H1 (cell line): Measurements from ENCODE around the gene PIBF1. TPM values are rescaled to one million over a fixed set of nuclear protein-coding genes. Genes with fewer than 3 reads are reported as not detected.

Experiments
- CTCF ChIA-PET: fragments of 300-600 bp; sonication (Branson Sonifier 250); formaldehyde crosslinking; loops from one replicate; lab custom pipeline; 2021; ENCODE audit not compliant: partially characterized antibody; lab: Charles Lee
- POLR2A ChIA-PET: fragments of 300-600 bp; sonication (Branson Sonifier 250); formaldehyde crosslinking; loops from one replicate; lab custom pipeline; 2021; ENCODE audit warnings: inconsistent platforms; ENCODE audit not compliant: partially characterized antibody; lab: Charles Lee
- DNase-seq, 2 experiments: peaks; one replicate each; pipeline versions ENCODE4 v3.0.0 to v3.0.0-alpha.2; 2010 to 2022; ENCODE audit warnings: low spot score in 2 of 2, low read depth in 1 of 2, mixed read lengths in 1 of 2
- FAIRE-seq: peaks from 2 replicates; lab custom pipeline; 2011; peaks lifted over from hg19 to GRCh38; lab: Jason Lieb, UNC
- H2AFZ ChIP-seq: 2 replicates; pipeline ENCODE4 v1.8.1; 2012; ENCODE audit warnings: low read length, inconsistent platforms
- H2AK5ac ChIP-seq: 2 replicates; pipeline ENCODE4 v1.6.1; 2013; ENCODE audit warnings: low read depth, low read length
- H2BK120ac ChIP-seq: replicated peaks from 2 replicates; pipeline ENCODE3; 2013; ENCODE audit warnings: low read depth, low read length, inconsistent platforms
- H2BK12ac ChIP-seq: 2 replicates; pipeline ENCODE4 v1.6.1; 2013; ENCODE audit warnings: low read depth, low read length
- H2BK15ac ChIP-seq: 2 replicates; pipeline ENCODE4 v1.6.1; 2013; ENCODE audit warnings: low read length
- H2BK20ac ChIP-seq: 2 replicates; pipeline ENCODE4 v1.6.1; 2013; ENCODE audit warnings: low read length
- H2BK5ac ChIP-seq: 2 replicates; pipeline ENCODE4 v1.6.1; 2013; ENCODE audit warnings: low read depth, low read length
- H3K14ac ChIP-seq: 2 replicates; pipeline ENCODE4 v1.6.1; 2013; ENCODE audit warnings: inconsistent platforms; ENCODE audit not compliant: insufficient read length
- H3K18ac ChIP-seq: 2 replicates; pipeline ENCODE4 v1.6.1; 2013; ENCODE audit warnings: low read length; ENCODE audit errors: extremely low read depth
- H3K23ac ChIP-seq: 2 replicates; pipeline ENCODE4 v1.6.1; 2013; ENCODE audit warnings: inconsistent platforms; ENCODE audit not compliant: insufficient read length
- H3K23me2 ChIP-seq: 2 replicates; pipeline ENCODE4 v1.6.1; 2013; ENCODE audit warnings: low read depth, low read length
- H3K27ac ChIP-seq: 2 replicates; pipeline ENCODE4 v1.6.1; 2011; ENCODE audit warnings: low read depth, low read length, inconsistent platforms
- H3K27me3 ChIP-seq, 4 experiments: replicated peaks in 1 of 4; 1 replicate in 1 of 4; 2 replicates in 3 of 4; pipeline versions ENCODE4 v1.6.1 to v1.8.1; 2011 to 2013; ENCODE audit warnings: low read length in 3 of 4, mild to moderate bottlenecking in 3 of 4, inconsistent platforms in 2 of 4, mixed read lengths in 2 of 4, moderate library complexity in 1 of 4; ENCODE audit not compliant: control insufficient read depth in 3 of 4, insufficient read depth in 3 of 4; ENCODE audit errors: extremely low read depth in 1 of 4
- H3K36me3 ChIP-seq, 4 experiments: 2 replicates each; pipeline versions ENCODE4 v1.6.1 to v1.8.1; 2011 to 2013; ENCODE audit warnings: mild to moderate bottlenecking in 4 of 4, low read length in 3 of 4, moderate library complexity in 2 of 4, control low read depth in 1 of 4, inconsistent platforms in 1 of 4; ENCODE audit not compliant: insufficient read depth in 4 of 4, control insufficient read depth in 2 of 4
- H3K4ac ChIP-seq: replicated peaks from 2 replicates; pipeline ENCODE3; 2013; ENCODE audit warnings: low read length, low read depth, mixed read lengths, inconsistent platforms; ENCODE audit not compliant: insufficient read length
- H3K4me1 ChIP-seq, 4 experiments: replicated peaks in 1 of 4; 1 replicate in 1 of 4; 2 replicates in 3 of 4; pipeline versions ENCODE4 v1.6.1 to v1.8.1; 2011 to 2013; ENCODE audit warnings: low read length in 3 of 4, inconsistent platforms in 2 of 4, mixed read lengths in 1 of 4; ENCODE audit not compliant: insufficient read depth in 4 of 4, control insufficient read depth in 3 of 4
- H3K4me2 ChIP-seq, 2 experiments: 2 replicates each; pipeline versions ENCODE4 v1.6.1 to v1.8.1; 2011 to 2013; ENCODE audit warnings: low read depth in 2 of 2, low read length in 2 of 2, control low read depth in 1 of 2, inconsistent platforms in 1 of 2, mild to moderate bottlenecking in 1 of 2; ENCODE audit not compliant: insufficient read depth in 1 of 2
- H3K4me3 ChIP-seq, 4 experiments: fragments of 200-600, 300-600 bp in 1 of 4; sonication (generic), shearing (Covaris generic), sonication (Bioruptor Twin) in 1 of 4; 2 replicates each; pipeline versions ENCODE4 v1.5.1 to v1.8.1; 2011 to 2016; ENCODE audit warnings: low read length in 4 of 4, low read depth in 3 of 4, control low read depth in 2 of 4, inconsistent platforms in 2 of 4, mild to moderate bottlenecking in 2 of 4, mixed read lengths in 1 of 4, moderate library complexity in 1 of 4; ENCODE audit not compliant: insufficient read depth in 2 of 4; ENCODE audit errors: extremely low read depth in 1 of 4
- H3K56ac ChIP-seq: replicated peaks from 2 replicates; pipeline ENCODE3; 2013; ENCODE audit warnings: low read depth, mild to moderate bottlenecking, mixed read lengths, low read length, inconsistent platforms; ENCODE audit not compliant: insufficient read length
- H3K79me1 ChIP-seq: 2 replicates; pipeline ENCODE4 v1.6.1; 2013; ENCODE audit warnings: low read depth, low read length, control low read depth
- H3K79me2 ChIP-seq, 2 experiments: 2 replicates each; pipeline versions ENCODE4 v1.6.1 to v1.8.1; 2012 to 2013; ENCODE audit warnings: low read length in 2 of 2, mild to moderate bottlenecking in 2 of 2, inconsistent platforms in 1 of 2; ENCODE audit not compliant: insufficient read depth in 2 of 2, control insufficient read depth in 1 of 2
- H3K9ac ChIP-seq, 4 experiments: replicated peaks in 1 of 4; 1 replicate in 1 of 4; 2 replicates in 3 of 4; pipeline versions ENCODE4 v1.6.1 to v1.8.1; 2011 to 2013; ENCODE audit warnings: low read depth in 3 of 4, low read length in 3 of 4, control low read depth in 2 of 4, mild to moderate bottlenecking in 2 of 4, moderate library complexity in 2 of 4, inconsistent platforms in 1 of 4; ENCODE audit errors: extremely low read depth in 1 of 4
- H3K9me3 ChIP-seq, 2 experiments: 2 replicates each; pipeline versions ENCODE4 v1.6.1 to v1.8.1; 2012 to 2013; ENCODE audit warnings: mild to moderate bottlenecking in 2 of 2, moderate library complexity in 2 of 2, control low read depth in 1 of 2, inconsistent platforms in 1 of 2, low read depth in 1 of 2, low read length in 1 of 2, mixed read lengths in 1 of 2; ENCODE audit not compliant: insufficient read depth in 2 of 2
- H4K20me1 ChIP-seq, 2 experiments: replicated peaks in 1 of 2; 2 replicates each; pipeline versions ENCODE3 to v1.8.1; 2011 to 2013; ENCODE audit warnings: inconsistent platforms in 2 of 2, low read length in 2 of 2, mild to moderate bottlenecking in 1 of 2; ENCODE audit not compliant: insufficient read depth in 2 of 2, control insufficient read depth in 1 of 2
- H4K5ac ChIP-seq: 2 replicates; pipeline ENCODE4 v1.6.1; 2013; ENCODE audit warnings: low read length, low read depth, mixed read lengths, inconsistent platforms; ENCODE audit not compliant: insufficient read length
- H4K8ac ChIP-seq: 2 replicates; pipeline ENCODE4 v1.8.0; 2013; ENCODE audit warnings: mild to moderate bottlenecking, moderate library complexity, low read length, inconsistent platforms; ENCODE audit not compliant: insufficient read depth; ENCODE audit errors: extremely low read depth
- H4K91ac ChIP-seq: replicated peaks from 2 replicates; pipeline ENCODE3; 2013; ENCODE audit warnings: low read length, mixed read lengths, inconsistent platforms; ENCODE audit not compliant: insufficient read length
- CEBPB ChIP-seq: IDR thresholded peaks from 2 replicates; pipeline ENCODE4 v1.6.1; 2012; ENCODE audit warnings: low read depth, low read length
- GABPA ChIP-seq: IDR thresholded peaks from 2 replicates; pipeline ENCODE4 v1.6.1; 2011; ENCODE audit warnings: mild to moderate bottlenecking, low read length, moderate library complexity, borderline replicate concordance; ENCODE audit not compliant: insufficient read depth
- WGBS, 2 experiments: shearing (Covaris generic) in 1 of 2; methylation state at CpG; one replicate each; pipeline versions ENCODE4 v1.1.6 to v1.1.7; 2013 to 2015; ENCODE audit warnings: low lambda C conversion rate in 2 of 2, mixed read lengths in 2 of 2, inconsistent platforms in 1 of 2, low coverage in 1 of 2, missing lambda C conversion rate in 1 of 2; ENCODE audit not compliant: insufficient replicate concordance in 2 of 2, insufficient coverage in 1 of 2, insufficient read length in 1 of 2; ENCODE audit errors: extremely low coverage in 1 of 2, missing lambda C conversion rate in 1 of 2; 5-methylcytosine and 5-hydroxymethylcytosine counted together
- polyA plus RNA-seq, 7 experiments: library from polyadenylated mRNA; depleted of rRNA in 3 of 7; stranded (reverse) in 5 of 7; unstranded in 2 of 7; fragments of >200 nt in 5 of 7; fragments of 200-250 nt in 2 of 7; gene quantifications; 1 replicate in 5 of 7; 2 replicates in 1 of 7; 4 replicates in 1 of 7; pipeline versions ENCODE4 v1.2.1 to v1.2.3, GENCODE V29; 2011 to 2013; ENCODE audit warnings: missing spikeins in 2 of 7, mixed read lengths in 2 of 7
- total RNA-seq: library from RNA; stranded (reverse); fragmentation: NEBNext Ultra II Directional; extraction: Animal tissue kit (Norgen Biotek cat#: 25700); gene quantifications from 2 replicates; pipeline ENCODE4 v1.2.1, GENCODE V29; 2021

The PIBF1 gene
- total and polyA plus RNA-seq, 2 of the 8 experiments (the other 6 are each of a cell fraction or from before 2014, with no cell fraction given): 1.1 to 13.2 TPM

- Histone ChIP-seq H2AK5ac (no peak overlapping the region), H3K56ac (no peak overlapping the region), H4K8ac (no peak overlapping the region), H4K20me1 (no peaks in the 10 kb centered on the region), H2AFZ (no peak overlapping the region), H3K27ac (no peak overlapping the region), H3K14ac (no peak overlapping the region), H3K79me2 (no peaks in the 10 kb centered on the region), H3K4me3 (no peak overlapping the region), H3K27me3 (no peaks in the 10 kb centered on the region), H3K23me2 (no peaks in the 10 kb centered on the region), H3K4me2 (no peak overlapping the region), H3K36me3 (no peaks in the 10 kb centered on the region), H3K9me3 (no peaks in the 10 kb centered on the region), H3K23ac (no peak overlapping the region), H2BK120ac (no peak overlapping the region), H4K91ac (no peak overlapping the region), H2BK20ac (no peak overlapping the region), H3K79me1 (no peaks in the 10 kb centered on the region), H3K9ac (no peak overlapping the region), H2BK15ac (no peak overlapping the region), H3K4me1 (no peaks in the 10 kb centered on the region), H3K4ac (no peak overlapping the region), H3K18ac (no peak overlapping the region), H4K5ac (no peak overlapping the region), H2BK12ac (no peak overlapping the region), H2BK5ac (no peak overlapping the region)
- FAIRE-seq (no peak), DNase-seq (no peak)
- TF ChIP-seq GABPA (no peak), CEBPB (no peak)
- CTCF ChIA-PET: interaction anchor here (0.7 kb wide), 1 partner anchor 392 kb away, joined by 3 read pairs; no protein-coding TSS in a partner anchor
- 95% methylated on average over 2 of the region's 2 CpGs; no CpG with 5 or more reads in 1 of the 2 experiments for WGBS, 2 experiments
- POLR2A ChIA-PET: no interaction called here
Observed at GRCh38 chr13:72875233-72875632, 93.3 kb downstream of the PIBF1 start.
